Adrenal gland (tissue), 5 donors: ENCODE measurements around the gene ACTA2.

ENCODE experiments used
- CTCF ChIP-seq, 6 experiments: fragments of 450-650 bp in 4 of 6; fragments of 200-600 bp in 2 of 6; sonication (generic) in 1 of 6; IDR thresholded peaks; 1 replicate in 5 of 6; 2 replicates in 1 of 6; pipeline versions ENCODE4 v1.5.1 to v1.8.0; 2016 to 2021; ENCODE audit warnings: antibody characterized with exemption in 6 of 6, mild to moderate bottlenecking in 2 of 6, moderate library complexity in 1 of 6
- POLR2A ChIP-seq, 2 donors: fragments of 450-650 bp; IDR thresholded peaks; one replicate each; pipeline ENCODE4 v1.6.1; 2017; ENCODE audit warnings: antibody characterized with exemption in 2 of 2, mild to moderate bottlenecking in 2 of 2, moderate library complexity in 1 of 2
- donor health status: DM: no; HTN: no; CAD: no.

- no peak for TF ChIP-seq POLR2A (IDR thresholded peaks at IDR 0.05)
- TF ChIP-seq CTCF (IDR thresholded peaks at IDR 0.05), result no peak
Measured at GRCh38 chr10:88953662-88954061, 1.1 kb upstream of the ACTA2 start.
